CD8-positive, alpha-beta memory T cell (primary cell): ENCODE data around the gene PLCXD3. TPM values are rescaled to one million over a fixed set of nuclear protein-coding genes. Genes with fewer than 3 reads are reported as not detected.

Experiments used
- CTCF ChIA-PET: fragments of 350-600 bp; sonication (Branson Sonifier 250); formaldehyde crosslinking; loops from one replicate; lab custom pipeline; 2021; ENCODE audit warnings: antibody characterized with exemption; lab: Charles Lee
- POLR2A ChIA-PET: fragments of 350-600 bp; sonication (Branson Sonifier 250); formaldehyde crosslinking; loops from one replicate; lab custom pipeline; 2021; ENCODE audit warnings: antibody characterized with exemption; lab: Charles Lee
- DNase-seq, 5 donors: peaks; one replicate each; pipeline versions ENCODE4 v3.0.0 to v3.0.0-alpha.2; 2020 to 2022; ENCODE audit warnings: mixed read lengths in 1 of 5
- H3K27ac ChIP-seq: one replicate; pipeline ENCODE4 v1.7.0; 2013; ENCODE audit warnings: low read depth, mild to moderate bottlenecking, low read length, moderate library complexity
- H3K27me3 ChIP-seq: 2 replicates; pipeline ENCODE4 v1.7.0; 2013; ENCODE audit warnings: low read length, mild to moderate bottlenecking; ENCODE audit not compliant: insufficient read depth, poor library complexity, severe bottlenecking
- H3K36me3 ChIP-seq: 2 replicates; pipeline ENCODE4 v1.7.0; 2013; ENCODE audit warnings: mild to moderate bottlenecking, low read length, moderate library complexity; ENCODE audit not compliant: insufficient read depth
- H3K4me1 ChIP-seq: 2 replicates; pipeline ENCODE4 v1.7.0; 2013; ENCODE audit warnings: mild to moderate bottlenecking, low read length, moderate library complexity; ENCODE audit not compliant: insufficient read depth
- H3K4me3 ChIP-seq: 2 replicates; pipeline ENCODE4 v1.7.0; 2013; ENCODE audit warnings: mild to moderate bottlenecking, low read length
- H3K9me3 ChIP-seq: 2 replicates; pipeline ENCODE4 v1.7.0; 2013; ENCODE audit warnings: mild to moderate bottlenecking, low read length
- H3K27ac Mint-ChIP-seq, 8 donors: one replicate each; pipeline ENCODE4 v1.8.0; 2020 to 2021; ENCODE audit warnings: mixed read lengths in 8 of 8, mild to moderate bottlenecking in 6 of 8, inconsistent platforms in 3 of 8, moderate library complexity in 3 of 8
- H3K27me3 Mint-ChIP-seq, 2 donors: one replicate each; pipeline ENCODE4 v1.8.0; 2020 to 2021; ENCODE audit warnings: mixed read lengths in 2 of 2, mild to moderate bottlenecking in 1 of 2, moderate library complexity in 1 of 2
- H3K36me3 Mint-ChIP-seq, 3 donors: one replicate each; pipeline ENCODE4 v1.8.0; 2020 to 2021; ENCODE audit warnings: mixed read lengths in 3 of 3, inconsistent platforms in 1 of 3, mild to moderate bottlenecking in 1 of 3
- H3K4me1 Mint-ChIP-seq, 3 donors: one replicate each; pipeline ENCODE4 v1.8.0; 2020 to 2021; ENCODE audit warnings: mixed read lengths in 3 of 3, inconsistent platforms in 1 of 3, mild to moderate bottlenecking in 1 of 3
- H3K4me3 Mint-ChIP-seq, 7 donors: one replicate each; pipeline ENCODE4 v1.8.0; 2020 to 2021; ENCODE audit warnings: mixed read lengths in 7 of 7, mild to moderate bottlenecking in 6 of 7, moderate library complexity in 4 of 7, inconsistent platforms in 2 of 7
- H3K9me3 Mint-ChIP-seq, 5 donors: one replicate each; pipeline ENCODE4 v1.8.0; 2020 to 2022; ENCODE audit warnings: mixed read lengths in 5 of 5, mild to moderate bottlenecking in 3 of 5, moderate library complexity in 2 of 5, inconsistent platforms in 1 of 5
- polyA plus RNA-seq: library from polyadenylated mRNA; unstranded; fragments of 300-500 nt; fragmentation: Illumina TruSeq; gene quantifications from one replicate; pipeline ENCODE4 v1.2.3, GENCODE V29; 2021
- total RNA-seq, 2 experiments: library from RNA; stranded (reverse); gene quantifications; one replicate each; pipeline ENCODE4 v1.2.3, GENCODE V29; 2021

The PLCXD3 gene
- total and polyA plus RNA-seq, 3 experiments from 2014 or later = not detected

GRCh38 chr5:41527201-41527779, 16.9 kb upstream of the PLCXD3 start:
- Histone ChIP-seq H3K36me3 (no peaks in the 10 kb centered on the region), H3K27me3 (no peaks in the 10 kb centered on the region), H3K9me3 (no peaks in the 10 kb centered on the region), H3K4me1 (no peaks in the 10 kb centered on the region), H3K27ac (no peak overlapping the region), H3K4me3 (no peak overlapping the region)
- H3K4me3 Mint-ChIP-seq = no peak overlapping the region
- H3K4me1 Mint-ChIP-seq = no peaks in the 10 kb centered on the region
- H3K27me3 Mint-ChIP-seq = no peaks in the 10 kb centered on the region
- no peak overlapping the region for H3K27ac Mint-ChIP-seq
- H3K36me3 Mint-ChIP-seq = no peaks in the 10 kb centered on the region
- ChIA-PET CTCF (no interaction called here), POLR2A (no interaction called here)
- DNase-seq = no peak
- peaks cover 0 to 3% (median 0%) of the 10 kb centered on the region in 5 donors for H3K9me3 Mint-ChIP-seq

DNA sequence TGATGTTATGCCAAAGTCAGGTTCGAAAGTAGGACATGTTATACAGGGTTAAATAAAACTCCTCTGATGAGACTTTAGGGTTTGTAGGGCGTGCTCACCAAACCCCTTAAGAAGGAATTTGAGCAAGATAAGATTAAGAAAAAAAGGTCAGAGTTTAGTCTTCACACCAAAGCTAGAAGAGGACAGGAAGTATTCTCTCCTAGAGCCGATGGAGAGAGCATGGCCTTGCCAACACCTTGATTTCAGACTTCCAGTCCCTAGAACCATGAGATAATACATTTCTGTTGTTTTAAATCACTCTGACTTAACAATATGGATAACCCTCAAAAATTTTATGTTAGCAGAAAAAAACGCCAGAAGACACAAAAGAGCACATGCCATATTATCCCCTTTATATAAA, 16.3 kb upstream of the PLCXD3 start:
- Mint-ChIP-seq H3K4me1 (no peaks in the 10 kb centered on the region), H3K27ac (no peak overlapping the region), H3K27me3 (no peaks in the 10 kb centered on the region), H3K9me3 (peaks cover 0 to 3% (median 0%) of the 10 kb centered on the region in 5 donors), H3K36me3 (no peaks in the 10 kb centered on the region), H3K4me3 (no peak overlapping the region)
- no peak for DNase-seq
- H3K27ac ChIP-seq = no peak overlapping the region
- CTCF ChIA-PET = no interaction called here
- no peak overlapping the region for H3K4me3 ChIP-seq
- H3K9me3 ChIP-seq = no peaks in the 10 kb centered on the region
- H3K4me1 ChIP-seq = no peaks in the 10 kb centered on the region
- no peaks in the 10 kb centered on the region for H3K27me3 ChIP-seq
- POLR2A ChIA-PET = no interaction called here
- H3K36me3 ChIP-seq = no peaks in the 10 kb centered on the region

DNA sequence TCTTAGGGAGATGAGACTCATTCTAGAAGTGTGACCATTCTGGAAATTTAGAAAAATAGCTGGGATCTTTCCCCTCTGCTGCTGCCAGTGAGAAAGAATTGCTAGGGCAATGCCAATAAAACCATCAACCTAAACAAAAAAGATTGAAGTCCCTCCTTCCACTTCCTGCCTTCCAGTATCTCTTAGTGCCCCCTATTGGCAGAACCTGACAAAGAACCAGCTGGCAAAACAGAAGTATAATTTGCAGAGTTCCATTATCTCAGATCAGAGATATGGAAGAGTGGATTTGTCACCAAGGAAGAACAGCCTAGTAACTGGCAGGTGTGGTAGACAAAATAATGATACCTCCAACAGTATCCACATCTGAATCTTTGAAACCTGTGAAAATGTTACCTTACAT, 13.8 kb upstream of the PLCXD3 start:
- H3K27me3 Mint-ChIP-seq = no peaks in the 10 kb centered on the region
- H3K27me3 ChIP-seq = no peaks in the 10 kb centered on the region
- no peak overlapping the region for H3K4me3 Mint-ChIP-seq
- H3K4me1 ChIP-seq = no peaks in the 10 kb centered on the region
- H3K4me3 ChIP-seq = no peak overlapping the region
- no peak overlapping the region for H3K27ac ChIP-seq
- no peaks in the 10 kb centered on the region for H3K36me3 Mint-ChIP-seq
- ChIA-PET POLR2A (no interaction called here), CTCF (no interaction called here)
- peaks cover 0 to 1% (median 0%) of the 10 kb centered on the region in 5 donors for H3K9me3 Mint-ChIP-seq
- H3K27ac Mint-ChIP-seq = no peak overlapping the region
- no peaks in the 10 kb centered on the region for H3K4me1 Mint-ChIP-seq
- H3K9me3 ChIP-seq = no peaks in the 10 kb centered on the region
- DNase-seq = no peak
- H3K36me3 ChIP-seq = no peaks in the 10 kb centered on the region

DNA sequence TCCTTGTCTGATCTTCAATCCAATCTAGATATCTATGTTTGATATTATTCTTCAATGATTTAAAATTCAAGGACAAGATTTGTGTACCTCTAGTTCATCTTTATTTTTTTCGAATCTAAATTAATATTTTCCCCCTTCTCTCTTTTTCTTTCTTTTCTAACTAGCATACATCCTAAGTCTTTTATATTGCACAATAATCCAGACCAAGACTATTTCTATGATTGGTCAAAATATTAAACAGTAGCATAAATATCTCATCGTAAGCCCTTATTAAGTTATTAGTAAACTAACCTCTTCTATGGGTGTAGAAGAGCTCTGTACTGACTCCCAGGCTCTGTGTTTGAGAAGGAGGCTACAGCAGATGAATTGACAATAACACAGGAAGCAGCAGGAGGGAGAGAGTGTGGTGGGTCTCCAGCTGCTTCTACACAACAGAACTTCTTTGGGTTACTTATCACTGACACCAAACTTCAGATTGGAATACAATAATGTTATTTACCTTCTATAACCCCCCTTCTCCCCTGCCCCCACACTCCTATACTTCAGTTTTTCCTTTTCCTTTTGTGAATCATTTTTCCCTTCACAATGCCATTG, 11.9 kb upstream of the PLCXD3 start:
- H3K4me3 Mint-ChIP-seq = no peak overlapping the region
- no peaks in the 10 kb centered on the region for H3K4me1 ChIP-seq
- H3K27me3 Mint-ChIP-seq = no peaks in the 10 kb centered on the region
- H3K9me3 ChIP-seq = no peaks in the 10 kb centered on the region
- H3K27me3 ChIP-seq = no peaks in the 10 kb centered on the region
- H3K27ac ChIP-seq = no peak overlapping the region
- ChIA-PET POLR2A (no interaction called here), CTCF (no interaction called here)
- H3K4me1 Mint-ChIP-seq = no peaks in the 10 kb centered on the region
- no peak overlapping the region for H3K4me3 ChIP-seq
- no peaks in the 10 kb centered on the region for H3K36me3 Mint-ChIP-seq
- DNase-seq = no peak
- H3K36me3 ChIP-seq = no peaks in the 10 kb centered on the region
- H3K9me3 Mint-ChIP-seq = no peaks in the 10 kb centered on the region
- no peak overlapping the region for H3K27ac Mint-ChIP-seq

DNA sequence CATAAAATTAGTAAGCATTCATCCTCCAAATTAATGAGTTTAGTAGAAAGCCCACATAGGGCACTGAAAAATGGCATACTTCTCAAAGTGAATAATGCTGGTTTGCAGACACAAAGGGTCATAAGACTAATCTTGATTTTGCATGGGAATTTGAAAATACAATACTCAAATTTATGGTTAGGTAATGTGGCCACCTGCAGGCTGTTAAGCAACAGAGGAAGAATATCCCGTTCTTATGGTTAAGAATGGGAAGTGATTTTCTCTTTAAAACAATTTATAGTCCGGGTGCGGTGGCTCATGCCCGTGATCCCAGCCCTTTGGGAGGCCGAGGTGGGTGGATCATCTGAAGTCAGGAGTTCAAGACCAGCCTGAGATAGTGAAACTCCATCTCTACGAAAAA, 9.4 kb upstream of the PLCXD3 start:
- H3K36me3 Mint-ChIP-seq = no peaks in the 10 kb centered on the region
- no peaks in the 10 kb centered on the region for H3K9me3 ChIP-seq
- H3K36me3 ChIP-seq = no peaks in the 10 kb centered on the region
- no peak overlapping the region for H3K4me3 ChIP-seq
- H3K4me1 Mint-ChIP-seq = no peaks in the 10 kb centered on the region
- no peaks in the 10 kb centered on the region for H3K27me3 Mint-ChIP-seq
- ChIA-PET CTCF (no interaction called here), POLR2A (no interaction called here)
- H3K27ac ChIP-seq = no peak overlapping the region
- no peaks in the 10 kb centered on the region for H3K9me3 Mint-ChIP-seq
- no peak overlapping the region for H3K27ac Mint-ChIP-seq
- no peak for DNase-seq
- no peaks in the 10 kb centered on the region for H3K4me1 ChIP-seq
- no peak overlapping the region for H3K4me3 Mint-ChIP-seq
- H3K27me3 ChIP-seq = no peaks in the 10 kb centered on the region

- ChIA-PET POLR2A (no interaction called here), CTCF (no interaction called here)
- Mint-ChIP-seq H3K4me3 (no peak overlapping the region), H3K27me3 (no peaks in the 10 kb centered on the region), H3K27ac (no peak overlapping the region), H3K4me1 (no peaks in the 10 kb centered on the region), H3K9me3 (no peaks in the 10 kb centered on the region), H3K36me3 (no peaks in the 10 kb centered on the region)
- Histone ChIP-seq H3K27me3 (no peaks in the 10 kb centered on the region), H3K4me1 (no peaks in the 10 kb centered on the region), H3K9me3 (no peaks in the 10 kb centered on the region), H3K4me3 (no peak overlapping the region), H3K27ac (no peak overlapping the region), H3K36me3 (no peaks in the 10 kb centered on the region)
- DNase-seq = no peak
These were observed 7.5 kb upstream of the PLCXD3 start for GRCh38 chr5:41517909-41518308.

DNA sequence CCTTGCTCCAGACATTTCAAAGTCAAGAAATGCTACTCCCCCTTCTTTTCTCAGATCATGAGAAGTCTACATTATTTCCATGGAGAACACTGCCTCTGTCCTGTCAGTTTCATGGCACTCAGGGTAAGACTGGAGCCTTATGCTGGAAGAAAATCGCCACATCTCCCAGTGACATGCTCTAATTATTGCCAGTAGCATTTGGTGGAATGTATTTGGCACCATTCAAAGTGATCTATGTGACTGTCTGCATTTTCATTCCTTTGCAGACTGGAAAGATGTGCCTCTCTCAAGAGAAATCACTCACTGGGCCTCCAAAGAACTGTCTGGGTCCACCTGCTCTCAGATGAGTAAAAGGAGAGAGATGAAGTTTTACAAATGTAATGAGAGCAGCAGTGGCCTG, 840 bp upstream of the PLCXD3 start:
- CTCF ChIA-PET = no interaction called here
- Mint-ChIP-seq H3K27ac (no peak overlapping the region), H3K9me3 (peaks cover 0 to 3% (median 0%) of the 10 kb centered on the region in 5 donors), H3K4me3 (no peak overlapping the region), H3K36me3 (no peaks in the 10 kb centered on the region), H3K27me3 (peaks cover 12 to 37% of the 10 kb centered on the region in 2 donors), H3K4me1 (peaks cover 0 to 1% (median 0%) of the 10 kb centered on the region in 3 donors)
- Histone ChIP-seq H3K36me3 (no peaks in the 10 kb centered on the region), H3K4me3 (no peak overlapping the region), H3K27me3 (no peaks in the 10 kb centered on the region), H3K9me3 (no peaks in the 10 kb centered on the region), H3K4me1 (no peaks in the 10 kb centered on the region), H3K27ac (no peak overlapping the region)
- no peak for DNase-seq
- POLR2A ChIA-PET = no interaction called here

GRCh38 chr5:41509399-41510175, 814 bp downstream of the PLCXD3 start:
- Histone ChIP-seq H3K4me3 (no peak overlapping the region), H3K27ac (no peak overlapping the region), H3K36me3 (no peaks in the 10 kb centered on the region), H3K9me3 (no peaks in the 10 kb centered on the region), H3K4me1 (no peaks in the 10 kb centered on the region), H3K27me3 (no peaks in the 10 kb centered on the region)
- no peaks in the 10 kb centered on the region for H3K36me3 Mint-ChIP-seq
- no peak overlapping the region for H3K4me3 Mint-ChIP-seq
- peaks cover 0 to 3% (median 0%) of the 10 kb centered on the region in 5 donors for H3K9me3 Mint-ChIP-seq
- peaks cover 12 to 37% of the 10 kb centered on the region in 2 donors for H3K27me3 Mint-ChIP-seq
- H3K4me1 Mint-ChIP-seq = peaks cover 0 to 1% (median 0%) of the 10 kb centered on the region in 3 donors
- no peak for DNase-seq
- CTCF ChIA-PET = no interaction called here
- H3K27ac Mint-ChIP-seq = no peak overlapping the region
- POLR2A ChIA-PET = no interaction called here
